ES-I3 (cell line): ENCODE data around the gene LGI4.

ENCODE experiments used
- H3K36me3 ChIP-seq: 2 replicates; pipeline ENCODE4 v1.6.1; 2013; ENCODE audit warnings: mild to moderate bottlenecking, low read length, control low read depth, moderate library complexity; ENCODE audit not compliant: insufficient read depth
- H3K4me1 ChIP-seq: 2 replicates; pipeline ENCODE4 v1.6.1; 2013; ENCODE audit warnings: mild to moderate bottlenecking, control low read depth, low read length; ENCODE audit not compliant: insufficient read depth
- H3K9ac ChIP-seq: 2 replicates; pipeline ENCODE4 v1.6.1; 2013; ENCODE audit warnings: low read depth, mild to moderate bottlenecking, low read length, moderate library complexity
- H3K9me3 ChIP-seq: 2 replicates; pipeline ENCODE4 v1.6.1; 2013; ENCODE audit warnings: mild to moderate bottlenecking, low read length, moderate library complexity; ENCODE audit not compliant: control insufficient read depth, insufficient read depth

The LGI4 gene

DNA sequence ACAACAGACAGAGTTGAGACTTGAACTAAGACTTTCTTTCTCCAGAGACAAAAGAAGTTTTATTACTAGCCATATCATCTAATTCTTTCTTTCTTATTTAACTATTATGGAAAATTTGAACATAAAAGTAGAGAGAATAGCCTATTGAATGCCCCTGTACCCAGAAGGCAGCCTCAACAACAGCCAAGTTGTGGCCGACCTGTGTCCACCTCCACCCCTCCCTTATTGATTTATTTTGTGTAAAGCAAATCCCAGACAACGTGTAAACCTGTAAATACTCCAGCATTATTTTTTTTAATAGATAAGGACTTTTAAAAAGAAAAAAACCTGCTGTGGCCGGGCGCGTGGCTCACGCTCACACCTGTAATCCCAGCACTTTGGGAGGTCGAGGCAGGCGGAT is 45.3 kb downstream of the LGI4 start:
- Histone ChIP-seq H3K36me3 (no peaks in the 10 kb centered on the region), H3K4me1 (peaks cover 15% of the 10 kb centered on the region), H3K9me3 (no peaks in the 10 kb centered on the region), H3K9ac (no peak overlapping the region)

DNA sequence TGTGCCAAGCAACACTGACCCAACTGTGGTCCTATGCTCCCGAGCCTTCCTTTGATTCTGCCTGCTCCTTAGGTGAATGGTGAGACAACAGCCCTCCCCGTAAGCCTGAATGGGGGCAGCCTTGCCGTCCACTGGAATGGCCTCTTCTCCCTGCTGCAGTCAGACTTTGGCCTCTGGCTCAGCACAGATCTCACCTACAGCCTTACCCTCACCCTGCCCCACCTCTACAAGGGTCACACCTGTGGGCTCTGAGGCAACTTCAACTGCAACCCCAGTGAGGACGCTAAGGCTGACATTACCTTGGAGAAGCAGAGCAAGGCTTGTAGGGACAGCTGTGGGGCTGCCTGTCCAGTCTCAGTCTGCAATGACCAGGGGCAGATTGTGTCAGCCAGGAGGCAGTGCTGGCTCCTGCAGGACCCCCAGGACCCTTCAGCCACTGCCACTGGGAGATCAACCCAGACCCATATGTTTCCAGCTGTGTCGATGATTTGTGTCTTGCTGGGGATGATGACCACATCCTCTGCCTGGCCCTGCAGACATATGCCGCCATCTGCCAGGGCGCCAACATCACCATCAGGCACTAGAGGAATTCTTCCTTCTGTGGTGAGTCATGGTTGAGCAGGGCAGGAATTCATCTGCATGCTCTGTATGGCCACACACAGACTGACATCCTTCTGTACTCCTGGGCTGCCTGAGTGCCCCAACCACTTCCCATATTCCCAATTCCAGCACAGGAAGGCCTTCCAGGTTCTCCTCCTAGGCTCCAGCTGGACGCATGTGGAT is 46.5 kb downstream of the LGI4 start:
- H3K36me3 ChIP-seq: no peaks in the 10 kb centered on the region
- H3K9me3 ChIP-seq: no peaks in the 10 kb centered on the region
- peaks cover 15% of the 10 kb centered on the region for H3K4me1 ChIP-seq

DNA sequence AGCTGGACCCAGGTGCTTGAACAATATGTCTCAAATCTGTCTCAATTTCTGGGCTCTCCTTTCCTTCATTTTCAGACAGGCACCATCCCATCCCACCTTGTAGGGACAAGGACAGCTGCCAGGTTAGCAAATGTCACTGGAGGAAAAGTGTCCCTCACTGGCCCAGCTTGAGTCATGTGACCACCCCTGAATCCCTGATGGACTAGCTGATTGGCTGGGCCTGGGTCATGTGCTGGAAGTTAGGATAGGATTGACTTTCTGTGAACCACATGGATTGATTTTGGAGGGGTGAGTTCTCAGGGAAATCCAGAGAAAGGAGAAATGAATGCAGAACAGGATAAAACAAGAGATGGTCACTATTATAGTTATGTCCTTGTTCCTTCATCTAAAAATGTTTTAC is 47.5 kb downstream of the LGI4 start:
- Histone ChIP-seq H3K9ac (no peak overlapping the region), H3K36me3 (no peaks in the 10 kb centered on the region), H3K4me1 (peaks cover 15% of the 10 kb centered on the region), H3K9me3 (no peaks in the 10 kb centered on the region)

More for the DNA sequence above, 46.5 kb downstream of the LGI4 start:
- no peak overlapping the region for H3K9ac ChIP-seq

DNA sequence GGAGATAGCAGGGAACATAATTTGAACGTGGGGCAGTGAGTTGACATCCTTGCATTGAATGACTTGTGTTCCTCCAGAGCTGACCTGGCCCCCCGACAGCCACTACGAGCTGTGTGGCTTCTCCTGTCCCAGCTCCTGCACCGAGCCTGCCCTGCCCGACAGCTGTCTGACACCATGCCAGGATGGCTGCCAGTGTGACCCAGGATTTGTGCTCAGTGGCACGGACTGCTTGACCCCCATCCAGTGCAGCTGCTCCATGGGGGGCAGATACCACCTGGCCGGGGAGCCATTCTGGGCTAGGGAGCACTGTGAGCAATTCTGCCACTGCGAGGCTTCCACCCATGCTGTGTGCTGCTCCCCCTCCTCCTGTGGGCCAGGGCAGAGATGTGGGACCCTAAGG is 48.4 kb downstream of the LGI4 start:
- Histone ChIP-seq H3K9me3 (no peaks in the 10 kb centered on the region), H3K4me1 (peaks cover 15% of the 10 kb centered on the region), H3K36me3 (no peaks in the 10 kb centered on the region), H3K9ac (no peak overlapping the region)

DNA sequence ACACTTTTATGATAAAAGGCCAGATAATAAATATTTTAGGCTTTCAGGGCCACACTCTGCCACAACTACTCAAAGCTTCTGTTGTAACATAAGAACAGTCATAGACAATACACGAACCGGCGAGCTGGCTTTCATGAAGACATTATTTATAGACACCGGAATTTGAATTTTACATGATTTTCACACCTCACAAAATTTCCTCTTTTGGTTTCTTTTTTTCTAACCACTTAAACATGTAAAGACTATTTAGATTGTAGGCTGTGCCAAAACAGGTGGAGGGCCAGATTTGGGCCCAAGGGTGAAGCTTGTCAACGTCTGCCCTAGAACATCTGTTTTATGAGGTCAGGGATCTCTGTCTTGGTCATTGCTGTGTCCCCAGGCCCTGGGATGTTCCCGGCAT is 48.9 kb downstream of the LGI4 start:
- no peaks in the 10 kb centered on the region for H3K36me3 ChIP-seq
- no peak overlapping the region for H3K9ac ChIP-seq
- H3K9me3 ChIP-seq: no peaks in the 10 kb centered on the region
- H3K4me1 ChIP-seq: peaks cover 15% of the 10 kb centered on the region

DNA sequence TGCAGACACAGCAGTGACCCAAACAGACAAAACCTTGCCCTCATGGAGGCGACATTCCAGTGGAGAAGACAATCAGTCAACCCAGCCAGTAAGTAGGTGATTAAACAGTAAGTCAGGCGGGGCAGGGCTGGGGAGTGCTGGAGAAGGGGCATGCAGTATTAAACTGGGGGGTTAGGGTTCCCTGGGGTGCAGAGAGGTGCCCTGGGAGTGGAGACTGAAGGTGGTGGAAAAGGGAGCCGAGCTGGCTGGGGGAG is 50.4 kb downstream of the LGI4 start:
- Histone ChIP-seq H3K36me3 (no peaks in the 10 kb centered on the region), H3K9me3 (no peaks in the 10 kb centered on the region), H3K4me1 (peaks cover 11% of the 10 kb centered on the region), H3K9ac (no peak overlapping the region)

- Histone ChIP-seq H3K4me1 (peaks cover 11% of the 10 kb centered on the region), H3K9ac (no peak overlapping the region; the same call in 1 of the 2 replicates), H3K9me3 (no peaks in the 10 kb centered on the region)
Observed at GRCh38 chr19:35083691-35084508, 51.0 kb downstream of the LGI4 start.

GRCh38 chr19:35081201-35081600 is 53.7 kb downstream of the LGI4 start:
- Histone ChIP-seq H3K4me1 (no peaks in the 10 kb centered on the region; the same call in 1 of the 2 replicates), H3K9me3 (no peaks in the 10 kb centered on the region), H3K9ac (no peak overlapping the region), H3K36me3 (no peaks in the 10 kb centered on the region)

More at GRCh38 chr19:35083691-35084508, 51.0 kb downstream of the LGI4 start:
- H3K36me3 ChIP-seq: no peaks in the 10 kb centered on the region

DNA sequence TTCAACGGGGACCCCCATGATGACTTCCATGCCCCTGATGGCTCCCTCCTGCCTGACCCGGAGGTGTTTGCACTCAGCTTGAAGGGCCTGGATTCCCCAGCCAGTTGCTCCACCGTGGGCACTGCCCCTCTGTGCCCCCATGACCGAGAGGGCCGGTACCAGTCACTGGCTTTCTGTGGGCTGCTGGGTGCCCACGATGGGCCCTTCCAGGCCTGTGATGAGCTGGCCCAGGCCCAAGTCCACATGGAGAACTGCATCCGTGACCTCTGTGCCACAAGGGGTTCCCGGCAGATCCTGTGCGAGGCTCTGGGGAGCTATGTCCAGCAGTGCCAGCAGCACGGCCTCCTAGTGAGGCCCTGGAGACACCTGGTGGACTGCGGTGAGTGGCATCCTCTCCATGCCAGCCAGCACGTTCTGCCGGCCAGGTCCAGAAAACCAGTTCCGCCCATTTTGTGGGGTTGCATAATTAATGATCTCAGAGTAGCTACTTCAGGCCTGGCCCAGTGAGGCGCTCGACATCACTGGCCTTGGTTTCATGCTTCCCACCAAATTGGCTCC is 54.2 kb downstream of the LGI4 start:
- no peak overlapping the region for H3K9ac ChIP-seq
- no peaks in the 10 kb centered on the region for H3K36me3 ChIP-seq
- H3K4me1 ChIP-seq: no peaks in the 10 kb centered on the region; the same call in 1 of the 2 replicates
- H3K9me3 ChIP-seq: no peaks in the 10 kb centered on the region

- Histone ChIP-seq H3K9ac (no peak overlapping the region), H3K9me3 (no peaks in the 10 kb centered on the region), H3K4me1 (no peaks in the 10 kb centered on the region; the same call in 1 of the 2 replicates), H3K36me3 (no peaks in the 10 kb centered on the region)
Observed at GRCh38 chr19:35079826-35080225, 55.0 kb downstream of the LGI4 start.

DNA sequence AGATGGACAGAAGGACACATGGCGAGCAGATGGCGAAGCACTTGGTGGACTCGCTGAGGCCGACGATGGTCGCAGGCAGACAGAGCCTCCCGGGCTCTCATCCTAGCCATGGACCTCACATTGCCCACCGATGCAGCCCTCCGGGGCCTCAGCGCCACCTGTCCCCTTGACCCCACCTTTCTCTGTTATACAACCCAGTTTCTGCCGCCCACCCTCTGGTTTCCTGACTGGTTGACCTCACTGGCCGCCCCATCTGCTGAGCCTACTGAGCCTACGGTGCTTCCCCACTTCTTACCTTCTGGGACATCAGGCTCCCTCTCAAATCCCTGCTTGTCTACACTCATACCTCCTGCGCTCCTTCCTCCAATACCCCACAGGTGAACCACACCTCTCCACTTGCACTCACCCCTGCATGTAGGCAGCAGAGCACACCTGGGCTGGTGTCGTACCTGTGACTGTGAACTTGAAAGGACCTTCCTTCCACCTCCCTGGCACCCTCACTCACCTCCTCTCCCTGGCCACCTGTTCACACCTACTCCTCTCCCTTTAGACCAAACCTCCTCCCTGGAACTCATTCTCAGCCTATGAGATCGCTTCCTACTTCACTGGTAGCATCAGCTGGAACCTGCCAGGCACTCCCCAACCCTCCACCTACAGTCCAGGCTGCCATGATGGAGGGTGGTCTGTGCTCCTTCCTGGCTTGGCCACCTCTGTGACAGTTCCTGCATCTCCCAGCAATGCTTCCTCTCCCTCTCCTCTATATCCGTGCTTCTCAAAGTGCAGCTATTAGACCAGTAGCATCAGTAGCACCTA is 57.2 kb downstream of the LGI4 start:
- no peaks in the 10 kb centered on the region for H3K36me3 ChIP-seq
- no peaks in the 10 kb centered on the region for H3K4me1 ChIP-seq
- H3K9ac ChIP-seq: no peak overlapping the region
- H3K9me3 ChIP-seq: no peaks in the 10 kb centered on the region

DNA sequence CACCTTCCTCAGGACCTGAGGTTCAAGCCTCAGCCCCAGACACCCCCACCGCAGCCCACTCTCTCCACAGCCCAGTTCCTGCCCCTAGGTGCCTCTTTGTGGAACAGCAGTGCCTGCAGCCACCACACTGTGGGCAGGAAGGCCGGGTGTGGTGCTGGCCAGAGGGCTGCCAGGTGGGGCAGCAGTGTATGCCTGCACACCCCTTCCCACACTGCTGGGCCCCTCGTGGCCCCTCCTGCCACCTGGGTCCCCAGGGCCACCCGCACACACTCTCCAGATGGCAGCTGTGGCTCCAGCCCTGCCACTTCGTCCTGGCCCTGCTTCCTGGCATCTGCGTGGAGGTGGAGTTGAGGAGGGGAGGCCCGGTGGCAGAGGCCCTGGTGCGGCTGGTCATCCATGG is 58.2 kb downstream of the LGI4 start:
- H3K36me3 ChIP-seq: no peaks in the 10 kb centered on the region
- no peaks in the 10 kb centered on the region for H3K4me1 ChIP-seq
- H3K9ac ChIP-seq: no peak overlapping the region
- no peaks in the 10 kb centered on the region for H3K9me3 ChIP-seq

DNA sequence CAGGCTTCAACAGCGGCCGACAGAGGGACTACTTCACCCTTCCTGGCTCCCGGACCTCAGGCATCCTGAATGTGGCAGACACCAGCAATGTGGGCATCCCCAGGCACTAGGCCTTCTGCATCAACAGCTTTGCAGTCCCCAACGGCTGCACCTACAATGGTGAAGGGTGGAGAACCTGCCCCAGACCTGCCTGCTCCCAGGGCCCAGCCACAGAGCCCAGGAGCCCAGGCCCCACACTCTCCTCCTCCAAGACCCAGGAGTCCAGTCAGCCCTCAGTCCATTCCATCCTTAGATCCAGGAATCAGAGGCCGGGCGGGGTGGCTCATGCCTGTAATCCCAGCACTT is 58.9 kb downstream of the LGI4 start:
- Histone ChIP-seq H3K9me3 (no peaks in the 10 kb centered on the region), H3K9ac (no peak overlapping the region), H3K4me1 (no peaks in the 10 kb centered on the region), H3K36me3 (no peaks in the 10 kb centered on the region)

- H3K4me1 ChIP-seq: no peaks in the 10 kb centered on the region
- H3K9me3 ChIP-seq: peaks cover 4% of the 10 kb centered on the region; the same call in 1 of the 2 replicates
- H3K36me3 ChIP-seq: no peaks in the 10 kb centered on the region
- no peak overlapping the region for H3K9ac ChIP-seq
Observed at GRCh38 chr19:35075202-35076025, 59.4 kb downstream of the LGI4 start.
